Esophagus squamous epithelium (tissue), 4 donors: ENCODE measurements around the gene MBOAT7.

Experiments used
- POLR2A ChIP-seq, 4 donors: fragments of 450-650 bp; IDR thresholded peaks; one replicate each; pipeline ENCODE4 v1.6.1; 2017; ENCODE audit warnings: antibody characterized with exemption in 4 of 4, mild to moderate bottlenecking in 4 of 4, moderate library complexity in 3 of 4
- TF ChIP-seq, protein P1 (sequence below), 6 experiments: fragments of 450-650 bp in 4 of 6; fragments of 200-600 bp in 2 of 6; sonication (generic) in 2 of 6; IDR thresholded peaks; one replicate each; pipeline ENCODE4 v1.5.1; 2016 to 2019; ENCODE audit warnings: antibody characterized with exemption in 6 of 6, mild to moderate bottlenecking in 4 of 6, moderate library complexity in 4 of 6

DNA sequence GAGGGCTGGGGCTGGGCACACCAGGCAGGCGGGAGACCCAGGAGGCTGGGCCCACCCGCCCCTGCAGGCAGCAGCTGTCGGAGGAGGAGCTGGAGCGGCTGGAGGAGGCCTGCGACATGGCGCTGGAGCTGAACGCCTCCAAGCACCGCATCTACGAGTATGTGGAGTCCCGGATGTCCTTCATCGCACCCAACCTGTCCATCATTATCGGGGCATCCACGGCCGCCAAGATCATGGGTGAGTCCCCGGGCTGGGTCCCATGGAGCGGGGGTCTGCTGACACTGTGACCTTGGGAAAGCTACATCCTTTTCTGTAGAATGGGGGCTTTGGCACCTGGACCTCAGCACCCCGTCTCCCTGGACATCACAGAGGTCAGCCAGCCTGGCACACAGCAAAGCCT is 65.7 kb downstream of the MBOAT7 start:
- TF ChIP-seq, protein P1, sequence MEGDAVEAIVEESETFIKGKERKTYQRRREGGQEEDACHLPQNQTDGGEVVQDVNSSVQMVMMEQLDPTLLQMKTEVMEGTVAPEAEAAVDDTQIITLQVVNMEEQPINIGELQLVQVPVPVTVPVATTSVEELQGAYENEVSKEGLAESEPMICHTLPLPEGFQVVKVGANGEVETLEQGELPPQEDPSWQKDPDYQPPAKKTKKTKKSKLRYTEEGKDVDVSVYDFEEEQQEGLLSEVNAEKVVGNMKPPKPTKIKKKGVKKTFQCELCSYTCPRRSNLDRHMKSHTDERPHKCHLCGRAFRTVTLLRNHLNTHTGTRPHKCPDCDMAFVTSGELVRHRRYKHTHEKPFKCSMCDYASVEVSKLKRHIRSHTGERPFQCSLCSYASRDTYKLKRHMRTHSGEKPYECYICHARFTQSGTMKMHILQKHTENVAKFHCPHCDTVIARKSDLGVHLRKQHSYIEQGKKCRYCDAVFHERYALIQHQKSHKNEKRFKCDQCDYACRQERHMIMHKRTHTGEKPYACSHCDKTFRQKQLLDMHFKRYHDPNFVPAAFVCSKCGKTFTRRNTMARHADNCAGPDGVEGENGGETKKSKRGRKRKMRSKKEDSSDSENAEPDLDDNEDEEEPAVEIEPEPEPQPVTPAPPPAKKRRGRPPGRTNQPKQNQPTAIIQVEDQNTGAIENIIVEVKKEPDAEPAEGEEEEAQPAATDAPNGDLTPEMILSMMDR (IDR thresholded peaks at IDR 0.05): no peak
- no peak for TF ChIP-seq POLR2A (IDR thresholded peaks at IDR 0.05)
